Measurements from ENCODE around the gene TRIM43B. TPM values are rescaled to one million over a fixed set of nuclear protein-coding genes. Genes with fewer than 3 reads are reported as not detected.
A peak's percentile ranks its signal among the peaks of the same experiment; 100 is the strongest.
"Not testable (repeated sequence)": the region's sequence is repeated elsewhere in the genome, so short reads cannot be mapped to it uniquely, and the experiment has no call there.

The TRIM43B gene
- total and polyA plus RNA-seq, 11 donors = not detected

- H3K9me3 ChIP-seq; H3K27me3 ChIP-seq; H3K36me3 ChIP-seq; H3K4me1 ChIP-seq; intact Hi-C loops (cut with DNase I); H3K27ac ChIP-seq; DNase-seq; H3K4me3 ChIP-seq: not testable (repeated sequence)
- WGBS, 4 donors = no CpG with 5 or more reads among the region's 2 CpGs
- ATAC-seq = peak in 1 of 4 donors; percentile 81
Observed at GRCh38 chr2:95442474-95443099, 42.0 kb downstream of the TRIM43B start.

GRCh38 chr2:95435872-95436209, 48.7 kb downstream of the TRIM43B start:
- ATAC-seq = not testable (repeated sequence)

GRCh38 chr2:95435162-95435871, 49.2 kb downstream of the TRIM43B start:
- H3K9me3 ChIP-seq; H3K4me1 ChIP-seq; DNase-seq; intact Hi-C loops (cut with DNase I); H3K36me3 ChIP-seq; H3K4me3 ChIP-seq; H3K27ac ChIP-seq; H3K27me3 ChIP-seq: not testable (repeated sequence)
- no CpG with 5 or more reads among the region's 30 CpGs for WGBS, 4 donors
- peak in 3 of 4 donors; percentile 38 to 58 (median 57) for ATAC-seq

More at GRCh38 chr2:95435872-95436209, 48.7 kb downstream of the TRIM43B start:
- H3K4me3 ChIP-seq; intact Hi-C loops (cut with DNase I); H3K4me1 ChIP-seq; H3K9me3 ChIP-seq; H3K36me3 ChIP-seq; H3K27me3 ChIP-seq; DNase-seq; H3K27ac ChIP-seq: not testable (repeated sequence)
- WGBS, 4 donors = 55 to 76% (median 69%) methylated on average over 3 to 4 of the region's 5 CpGs; no CpG with 5 or more reads in 1 of the 4 donors

- H3K9me3 ChIP-seq; H3K36me3 ChIP-seq; intact Hi-C loops (cut with DNase I); H3K4me3 ChIP-seq; H3K4me1 ChIP-seq; H3K27me3 ChIP-seq: not testable (repeated sequence)
- DNase-seq = peak in 3 of 5 donors; percentile 55 to 69 (median 60)
- ATAC-seq = peak; percentile 81 to 92 (median 88)
- 42 to 57% (median 45%) methylated on average over 1 to 2 of the region's 3 CpGs; no CpG with 5 or more reads in 1 of the 4 donors for WGBS, 4 donors
- peak overlapping the region in 1 of 12 donors; percentile 45 for H3K27ac ChIP-seq
Observed at GRCh38 chr2:95434507-95435076, 50.0 kb downstream of the TRIM43B start.

GRCh38 chr2:95433973-95434372, 50.6 kb downstream of the TRIM43B start:
- H3K27ac ChIP-seq; H3K4me3 ChIP-seq; DNase-seq; H3K27me3 ChIP-seq; H3K9me3 ChIP-seq; H3K4me1 ChIP-seq; H3K36me3 ChIP-seq; intact Hi-C loops (cut with DNase I): not testable (repeated sequence)
- ATAC-seq = peak in 1 of 4 donors; percentile 19
- 88 to 100% (median 93%) methylated on average over 1 to 2 of the region's 2 CpGs for whole genome bisulfite sequencing, 4 donors

GRCh38 chr2:95433373-95433772, 51.2 kb downstream of the TRIM43B start:
- intact Hi-C loops (cut with DNase I); H3K36me3 ChIP-seq; H3K4me1 ChIP-seq; DNase-seq; ATAC-seq; H3K27ac ChIP-seq; H3K9me3 ChIP-seq; H3K27me3 ChIP-seq; H3K4me3 ChIP-seq: not testable (repeated sequence)
- 79 to 93% (median 85%) methylated on average over 1 of the region's 4 CpGs for WGBS, 4 donors

GRCh38 chr2:95429748-95430467, 54.6 kb downstream of the TRIM43B start:
- H3K9me3 ChIP-seq; H3K27me3 ChIP-seq; H3K36me3 ChIP-seq; H3K4me3 ChIP-seq; intact Hi-C loops (cut with DNase I); DNase-seq; H3K27ac ChIP-seq; H3K4me1 ChIP-seq: not testable (repeated sequence)
- peak; percentile 40 to 72 (median 65) for ATAC-seq
- no CpG with 5 or more reads among the region's 8 CpGs for WGBS, 4 donors

- H3K9me3 ChIP-seq; H3K4me3 ChIP-seq; H3K4me1 ChIP-seq; DNase-seq; H3K27me3 ChIP-seq; H3K27ac ChIP-seq; intact Hi-C loops (cut with DNase I); H3K36me3 ChIP-seq: not testable (repeated sequence)
- WGBS, 4 donors = 25 to 80% (median 40%) methylated on average over 1 to 15 of the region's 30 CpGs; no CpG with 5 or more reads in 1 of the 4 donors
- peak in 1 of 4 donors; percentile 10 for ATAC-seq
Observed at GRCh38 chr2:95427196-95427867, 57.2 kb downstream of the TRIM43B start.
